LNCAP (cell line): ENCODE measurements around the gene ROBO4.

Experiments used
- CTCF ChIP-seq: fragments of 450-650 bp; IDR thresholded peaks from 2 replicates; pipeline ENCODE4 v1.5.1; 2017; ENCODE audit warnings: mild to moderate bottlenecking

The ROBO4 gene

GRCh38 chr11:124897674-124898262 is at the start of gene ROBO4:
Gene ROBO4, minus strand, starts transcription at chr11:124897865. Its CDS starts 70 bp downstream, at chr11:124897795.
- no peak for TF ChIP-seq CTCF

- no peak for TF ChIP-seq CTCF
Observed at GRCh38 chr11:124946735-124947141, 49.1 kb upstream of the ROBO4 start.

- TF ChIP-seq CTCF: no peak
Observed at GRCh38 chr11:124945826-124946225, 48.2 kb upstream of the ROBO4 start.

GRCh38 chr11:124944565-124944964 is 46.9 kb upstream of the ROBO4 start:
- no peak for TF ChIP-seq CTCF

GRCh38 chr11:124943741-124944140 is 46.1 kb upstream of the ROBO4 start:
- TF ChIP-seq CTCF: no peak

GRCh38 chr11:124943254-124943616 is 45.6 kb upstream of the ROBO4 start:
- no peak for TF ChIP-seq CTCF

GRCh38 chr11:124942466-124943253 is 45.0 kb upstream of the ROBO4 start:
- no peak for TF ChIP-seq CTCF
